GM23338 (cell line): ENCODE measurements around the gene PNPO. TPM values are rescaled to one million over a fixed set of nuclear protein-coding genes. Genes with fewer than 3 reads are reported as not detected.

Experiments
- ATAC-seq: fragments of 200-7000 bp; cut with Tn5 transposase; 3 replicates; pipeline ENCODE4 v1.9.1; 2020
- DNase-seq: peaks from one replicate; pipeline ENCODE4 v3.0.0-alpha.2; 2015; ENCODE audit warnings: low spot score
- H2AFZ ChIP-seq: fragments of 200-600 bp; sonication (generic); 2 replicates; pipeline ENCODE4 v1.8.0; 2016; ENCODE audit warnings: antibody characterized with exemption, mild to moderate bottlenecking, moderate library complexity
- H3F3A ChIP-seq: fragments of 200-600 bp; sonication (generic); replicated peaks from 2 replicates; pipeline ENCODE4 v1.8.0; 2017; ENCODE audit warnings: antibody characterized with exemption, mixed run types, low read depth
- H3K27ac ChIP-seq: fragments of 200-600 bp; sonication (generic); 2 replicates; pipeline ENCODE4 v1.6.1; 2016; ENCODE audit warnings: low read depth
- H3K27me3 ChIP-seq: fragments of 200-600 bp; sonication (generic); 2 replicates; pipeline ENCODE4 v1.8.0; 2016; ENCODE audit warnings: mild to moderate bottlenecking, mixed run types, moderate library complexity; ENCODE audit not compliant: insufficient read depth
- H3K36me3 ChIP-seq: fragments of 200-600 bp; sonication (generic); 2 replicates; pipeline ENCODE4 v1.8.0; 2016; ENCODE audit warnings: mild to moderate bottlenecking; ENCODE audit not compliant: insufficient read depth
- H3K4me1 ChIP-seq: fragments of 200-600 bp; sonication (generic); 2 replicates; pipeline ENCODE4 v1.8.0; 2016; ENCODE audit warnings: mild to moderate bottlenecking, moderate library complexity; ENCODE audit not compliant: insufficient read depth
- H3K4me2 ChIP-seq: fragments of 200-600 bp; sonication (generic); 2 replicates; pipeline ENCODE4 v1.7.1; 2017; ENCODE audit warnings: mixed run types
- H3K4me3 ChIP-seq: fragments of 200-600 bp; sonication (generic); 2 replicates; pipeline ENCODE4 v1.6.1; 2016; ENCODE audit warnings: mixed run types
- H3K79me2 ChIP-seq: fragments of 200-600 bp; sonication (generic); replicated peaks from 2 replicates; pipeline ENCODE4 v1.8.0; 2017; ENCODE audit warnings: mild to moderate bottlenecking; ENCODE audit not compliant: insufficient read depth
- H3K9me2 ChIP-seq: fragments of 200-600 bp; sonication (generic); 2 replicates; pipeline ENCODE4 v1.8.0; 2017; ENCODE audit not compliant: insufficient read depth
- H4K20me1 ChIP-seq: fragments of 200-600 bp; sonication (generic); replicated peaks from 2 replicates; pipeline ENCODE4 v1.8.0; 2017; ENCODE audit warnings: mild to moderate bottlenecking; ENCODE audit not compliant: insufficient read depth
- H3K27ac Mint-ChIP-seq: 2 replicates; pipeline ENCODE4 v1.8.0; 2020; ENCODE audit warnings: inconsistent platforms, mild to moderate bottlenecking, moderate library complexity, mixed read lengths
- H3K27me3 Mint-ChIP-seq: 3 replicates; pipeline ENCODE4 v1.8.0; 2022; ENCODE audit warnings: low read depth, mild to moderate bottlenecking, moderate library complexity, mixed read lengths, inconsistent platforms; ENCODE audit not compliant: insufficient read depth, poor library complexity
- H3K36me3 Mint-ChIP-seq: 3 replicates; pipeline ENCODE4 v1.8.0; 2021; ENCODE audit warnings: low read depth, mild to moderate bottlenecking, inconsistent platforms, moderate library complexity, mixed read lengths
- H3K4me1 Mint-ChIP-seq: 3 replicates; pipeline ENCODE4 v1.8.0; 2020; ENCODE audit warnings: mild to moderate bottlenecking, inconsistent platforms, mixed read lengths
- H3K4me3 Mint-ChIP-seq: 3 replicates; pipeline ENCODE4 v1.8.0; 2021; ENCODE audit warnings: moderate library complexity, mild to moderate bottlenecking, inconsistent platforms, mixed read lengths
- H3K9me3 Mint-ChIP-seq: 3 replicates; pipeline ENCODE4 v1.8.0; 2020; ENCODE audit warnings: moderate library complexity, mild to moderate bottlenecking, inconsistent platforms, mixed read lengths
- CREB1 ChIP-seq: fragments of 250-450 bp; sonication (Bioruptor Pico); IDR thresholded peaks from 2 replicates; pipeline ENCODE4 v1.5.0; 2020; ENCODE audit warnings: low read depth, mild to moderate bottlenecking, moderate library complexity
- CTCF ChIP-seq, 2 experiments: fragments of 200-600 bp in 1 of 2; sonication (generic) in 1 of 2; conservative IDR thresholded peaks; 2 replicates each; pipeline versions ENCODE4 v1.5.1 to v1.6.1; 2016 to 2017; ENCODE audit warnings: antibody characterized with exemption in 2 of 2, low read depth in 2 of 2, mild to moderate bottlenecking in 2 of 2, moderate library complexity in 1 of 2
- ETS1 ChIP-seq: IDR thresholded peaks from 2 replicates; pipeline ENCODE4 v1.6.1; 2016; ENCODE audit warnings: antibody characterized with exemption
- EZH2 ChIP-seq: fragments of 200-600 bp; sonication (generic); IDR thresholded peaks from one replicate; pipeline ENCODE4 v1.8.0; 2017; ENCODE audit warnings: antibody characterized with exemption, mild to moderate bottlenecking, low read depth; ENCODE audit not compliant: unreplicated experiment
- JUNB ChIP-seq: IDR thresholded peaks from one replicate; pipeline ENCODE4 v1.6.1; 2016; ENCODE audit warnings: antibody characterized with exemption; ENCODE audit not compliant: unreplicated experiment
- NANOG ChIP-seq: IDR thresholded peaks from 2 replicates; pipeline ENCODE4 v1.6.1; 2016; ENCODE audit warnings: antibody characterized with exemption, borderline replicate concordance
- POLR2AphosphoS5 ChIP-seq: IDR thresholded peaks from 2 replicates; pipeline ENCODE4 v1.6.1; 2016; ENCODE audit warnings: antibody characterized with exemption, low read depth
- REST ChIP-seq: IDR thresholded peaks from one replicate; pipeline ENCODE4 v1.6.1; 2018; ENCODE audit warnings: antibody characterized with exemption; ENCODE audit not compliant: unreplicated experiment
- STAT1 ChIP-seq: IDR thresholded peaks from one replicate; pipeline ENCODE4 v1.6.1; 2016; ENCODE audit warnings: antibody characterized with exemption; ENCODE audit not compliant: unreplicated experiment
- ZNF114 ChIP-seq: fragments of 250-450 bp; sonication (Bioruptor Pico); IDR thresholded peaks from 2 replicates; pipeline ENCODE4 v1.5.0; 2020; ENCODE audit warnings: mild to moderate bottlenecking, moderate library complexity
- ZNF331 ChIP-seq: fragments of 250-450 bp; sonication (Bioruptor Pico); IDR thresholded peaks from 2 replicates; pipeline ENCODE4 v1.5.0; 2020; ENCODE audit warnings: low read depth, mild to moderate bottlenecking, moderate library complexity
- polyA plus RNA-seq: library from polyadenylated mRNA; unstranded; fragments of >200 nt; fragmentation: Nextera tagmentation; extraction: Ambion mirVana; gene quantifications from 2 replicates; pipeline ENCODE4 v1.2.1, GENCODE V29; 2016
- total RNA-seq: library from RNA; depleted of rRNA; stranded (reverse); fragments of >200 nt; shearing (Covaris generic); gene quantifications from 2 replicates; pipeline ENCODE4 v1.2.3, GENCODE V29; 2014

The PNPO gene
- total and polyA plus RNA-seq, 2 experiments from 2014 or later: 5.0 to 12.7 TPM

- no peak for TF ChIP-seq JUNB
- TF ChIP-seq ETS1: no peak
- no peak for TF ChIP-seq STAT1
- no peak for TF ChIP-seq CREB1 (CRISPR knock-in tag)
These were observed 27.5 kb downstream of the PNPO start (continued) for GRCh38 chr17:47968836-47969235.

- Histone ChIP-seq H3K9me2 (no peaks in the 10 kb centered on the region), H3F3A (peaks cover 3% of the 10 kb centered on the region; the same call in 1 of the 2 replicates), H2AFZ (peak overlapping the region; percentile 100), H3K4me2 (peak overlapping the region; percentile 83), H3K4me3 (peak overlapping the region; percentile 51), H4K20me1 (no peaks in the 10 kb centered on the region; the same call in none of the 2 replicates), H3K36me3 (no peaks in the 10 kb centered on the region), H3K4me1 (peaks cover 11% of the 10 kb centered on the region), H3K79me2 (0 out of 2 replicates have a peak, but pooled peaks cover 7% of the 10 kb centered on the region), H3K27ac (no peak overlapping the region), H3K27me3 (no peaks in the 10 kb centered on the region)
- ATAC-seq (no peak), DNase-seq (no peak)
- Mint-ChIP-seq H3K27me3 (peaks cover 10% of the 10 kb centered on the region), H3K4me3 (peak overlapping the region; percentile 57), H3K36me3 (peaks cover 19% of the 10 kb centered on the region), H3K27ac (no peak overlapping the region; the same call in 1 of the 2 replicates), H3K9me3 (no peaks in the 10 kb centered on the region), H3K4me1 (peaks cover 4% of the 10 kb centered on the region)
- TF ChIP-seq EZH2 (no peak), CREB1 (CRISPR knock-in tag) (no peak), ETS1 (no peak), POLR2AphosphoS5 (no peak), ZNF114 (CRISPR knock-in tag) (no peak), REST (no peak), CTCF (conservative IDR thresholded peaks at IDR 0.05; ENCODE audit: low read depth in 2 of 2) (no peak), STAT1 (no peak), NANOG (no peak), ZNF331 (CRISPR knock-in tag) (no peak)
These were observed 28.8 kb downstream of the PNPO start for GRCh38 chr17:47969930-47970724.
